HEK293T (cell line): ENCODE data around the gene PRDM15.

Experiments used
- NFRKB ChIP-seq: fragments of 450-650 bp; IDR thresholded peaks from 2 replicates; pipeline ENCODE4 v1.6.1; 2016; ENCODE audit warnings: mild to moderate bottlenecking, moderate library complexity
- SP1 ChIP-seq: fragments of 450-650 bp; IDR thresholded peaks from 2 replicates; pipeline ENCODE4 v1.6.1; 2017
- TARDBP ChIP-seq: fragments of 450-650 bp; IDR thresholded peaks from 2 replicates; pipeline ENCODE4 v1.6.1; 2016
- ZNF384 ChIP-seq: fragments of 450-650 bp; IDR thresholded peaks from 2 replicates; pipeline ENCODE4 v1.6.1; 2016
- TF ChIP-seq, protein P1 (sequence below): fragments of 450-650 bp; IDR thresholded peaks from 2 replicates; pipeline ENCODE4 v1.6.1; 2016

GRCh38 chr21:41804381-41804780 is 74.8 kb downstream of the PRDM15 start:
- TF ChIP-seq NFRKB (no peak), SP1 (no peak), ZNF384 (no peak), TARDBP (no peak)
- TF ChIP-seq, protein P1, sequence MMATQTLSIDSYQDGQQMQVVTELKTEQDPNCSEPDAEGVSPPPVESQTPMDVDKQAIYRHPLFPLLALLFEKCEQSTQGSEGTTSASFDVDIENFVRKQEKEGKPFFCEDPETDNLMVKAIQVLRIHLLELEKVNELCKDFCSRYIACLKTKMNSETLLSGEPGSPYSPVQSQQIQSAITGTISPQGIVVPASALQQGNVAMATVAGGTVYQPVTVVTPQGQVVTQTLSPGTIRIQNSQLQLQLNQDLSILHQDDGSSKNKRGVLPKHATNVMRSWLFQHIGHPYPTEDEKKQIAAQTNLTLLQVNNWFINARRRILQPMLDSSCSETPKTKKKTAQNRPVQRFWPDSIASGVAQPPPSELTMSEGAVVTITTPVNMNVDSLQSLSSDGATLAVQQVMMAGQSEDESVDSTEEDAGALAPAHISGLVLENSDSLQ = no peak
